ENCODE measurements around the gene SLCO1B3.

The SLCO1B3 gene

DNA sequence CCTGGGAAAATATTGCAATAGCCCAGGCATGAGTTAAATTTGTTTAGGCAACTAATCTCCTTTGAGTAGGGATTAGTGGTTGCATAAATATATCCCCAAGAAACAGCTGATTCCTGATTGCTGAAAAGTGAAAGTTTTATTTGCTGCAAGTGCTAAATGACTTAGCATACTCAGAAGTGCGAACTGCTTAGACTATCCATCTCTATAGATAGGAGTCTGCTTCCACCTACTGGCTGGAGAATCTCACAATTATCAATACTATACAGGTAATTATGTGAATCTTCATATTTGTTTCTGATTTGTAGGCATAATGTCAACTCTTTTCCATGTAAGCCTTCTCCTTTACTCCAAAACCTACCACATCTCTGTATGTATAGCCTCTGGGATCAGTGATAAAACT, 12.0 kb upstream of the SLCO1B3 start:
- no peak overlapping the region for H3K4me3 ChIP-seq (ENCODE audit: low read depth in 1 of 2, low read length in 1 of 2)
- H3K9me3 ChIP-seq = no peaks in the 10 kb centered on the region
- no peak overlapping the region for H3K27ac ChIP-seq
- no peaks in the 10 kb centered on the region for H3K4me1 ChIP-seq (ENCODE audit: control insufficient read depth in 1 of 2, insufficient read depth in 1 of 2, low read depth in 1 of 2, low read length in 1 of 2)
- no peaks in the 10 kb centered on the region for H3K36me3 ChIP-seq
- TF ChIP-seq, protein P1, sequence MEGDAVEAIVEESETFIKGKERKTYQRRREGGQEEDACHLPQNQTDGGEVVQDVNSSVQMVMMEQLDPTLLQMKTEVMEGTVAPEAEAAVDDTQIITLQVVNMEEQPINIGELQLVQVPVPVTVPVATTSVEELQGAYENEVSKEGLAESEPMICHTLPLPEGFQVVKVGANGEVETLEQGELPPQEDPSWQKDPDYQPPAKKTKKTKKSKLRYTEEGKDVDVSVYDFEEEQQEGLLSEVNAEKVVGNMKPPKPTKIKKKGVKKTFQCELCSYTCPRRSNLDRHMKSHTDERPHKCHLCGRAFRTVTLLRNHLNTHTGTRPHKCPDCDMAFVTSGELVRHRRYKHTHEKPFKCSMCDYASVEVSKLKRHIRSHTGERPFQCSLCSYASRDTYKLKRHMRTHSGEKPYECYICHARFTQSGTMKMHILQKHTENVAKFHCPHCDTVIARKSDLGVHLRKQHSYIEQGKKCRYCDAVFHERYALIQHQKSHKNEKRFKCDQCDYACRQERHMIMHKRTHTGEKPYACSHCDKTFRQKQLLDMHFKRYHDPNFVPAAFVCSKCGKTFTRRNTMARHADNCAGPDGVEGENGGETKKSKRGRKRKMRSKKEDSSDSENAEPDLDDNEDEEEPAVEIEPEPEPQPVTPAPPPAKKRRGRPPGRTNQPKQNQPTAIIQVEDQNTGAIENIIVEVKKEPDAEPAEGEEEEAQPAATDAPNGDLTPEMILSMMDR (IDR thresholded peaks at IDR 0.05) = no peak
- H3K27me3 ChIP-seq = no peaks in the 10 kb centered on the region

DNA sequence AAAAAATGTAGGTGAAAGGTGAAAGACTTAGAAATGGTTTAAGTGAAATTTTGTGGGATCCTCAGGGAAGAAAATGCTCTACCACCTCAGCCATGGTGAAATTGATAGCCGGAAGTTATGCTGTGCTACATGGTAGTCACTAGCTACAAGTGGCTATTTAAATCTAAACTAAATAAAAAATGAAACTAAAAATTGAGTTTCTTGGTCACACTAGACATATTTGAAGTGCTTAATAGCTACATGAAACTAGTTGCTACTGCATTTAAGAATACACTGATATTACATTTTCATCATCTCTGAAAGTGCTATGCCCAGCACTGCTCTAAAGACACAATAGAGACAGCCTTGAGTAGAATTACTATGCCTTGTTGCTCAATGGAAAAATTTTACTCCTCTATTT, 10.3 kb upstream of the SLCO1B3 start:
- no peaks in the 10 kb centered on the region for H3K4me1 ChIP-seq (ENCODE audit: control insufficient read depth in 1 of 2, insufficient read depth in 1 of 2, low read depth in 1 of 2, low read length in 1 of 2)
- TF ChIP-seq, protein P1 (IDR thresholded peaks at IDR 0.05) = no peak

DNA sequence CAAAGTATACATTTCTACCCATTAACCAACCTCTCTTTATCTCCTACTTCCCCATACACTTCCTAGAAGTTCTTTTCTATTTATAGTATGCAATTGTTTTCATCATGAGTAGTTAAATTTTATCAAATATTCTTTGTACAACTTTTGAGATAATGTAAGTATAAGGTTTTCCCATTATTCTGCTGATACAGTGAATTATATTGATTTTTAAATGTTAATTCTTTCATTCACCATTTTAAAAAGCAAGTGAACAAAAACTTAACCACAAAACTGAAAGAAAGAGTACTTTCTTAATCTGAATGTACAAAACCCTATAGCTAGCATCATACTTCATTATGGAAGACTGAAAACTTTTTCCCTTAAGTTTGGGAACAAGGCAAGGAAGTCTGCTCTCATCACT, 9.5 kb upstream of the SLCO1B3 start:
- Histone ChIP-seq H3K27me3 (no peaks in the 10 kb centered on the region), H3K4me1 (ENCODE audit: control insufficient read depth in 1 of 2, insufficient read depth in 1 of 2, low read depth in 1 of 2, low read length in 1 of 2) (no peaks in the 10 kb centered on the region), H3K9me3 (no peaks in the 10 kb centered on the region), H3K36me3 (no peaks in the 10 kb centered on the region), H3K27ac (no peak overlapping the region), H3K4me3 (ENCODE audit: low read depth in 1 of 2, low read length in 1 of 2) (no peak overlapping the region)
- TF ChIP-seq, protein P1 (IDR thresholded peaks at IDR 0.05) = no peak

More for the DNA sequence above, 10.3 kb upstream of the SLCO1B3 start:
- Histone ChIP-seq H3K27ac (no peak overlapping the region), H3K36me3 (no peaks in the 10 kb centered on the region), H3K27me3 (no peaks in the 10 kb centered on the region), H3K4me3 (ENCODE audit: low read depth in 1 of 2, low read length in 1 of 2) (no peak overlapping the region), H3K9me3 (no peaks in the 10 kb centered on the region)

DNA sequence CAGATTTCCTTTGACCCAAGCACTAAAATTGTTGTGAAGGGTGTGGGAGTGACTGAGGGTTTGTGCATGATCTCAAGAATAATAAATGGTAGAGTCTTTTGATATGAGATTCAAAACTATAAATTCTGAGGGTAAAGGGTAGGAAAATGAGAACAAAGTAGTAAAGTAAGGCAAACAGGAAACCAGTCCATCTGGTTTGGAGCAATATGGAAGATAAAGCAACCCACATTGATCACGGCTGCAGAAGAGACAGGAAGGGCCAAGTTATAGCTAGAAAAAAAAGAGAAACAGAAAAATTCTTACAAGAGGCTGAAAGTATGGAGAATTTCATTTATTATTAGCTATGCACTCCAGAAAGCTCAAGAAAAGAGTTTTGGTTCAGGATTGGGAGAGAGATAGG, 4.6 kb upstream of the SLCO1B3 start:
- H3K4me3 ChIP-seq (ENCODE audit: low read depth in 1 of 2, low read length in 1 of 2) = no peak overlapping the region
- no peaks in the 10 kb centered on the region for H3K27me3 ChIP-seq
- no peaks in the 10 kb centered on the region for H3K4me1 ChIP-seq (ENCODE audit: control insufficient read depth in 1 of 2, insufficient read depth in 1 of 2, low read depth in 1 of 2, low read length in 1 of 2)
- H3K27ac ChIP-seq = no peak overlapping the region
- TF ChIP-seq, protein P1 (IDR thresholded peaks at IDR 0.05) = no peak
- no peaks in the 10 kb centered on the region for H3K36me3 ChIP-seq
- no peaks in the 10 kb centered on the region for H3K9me3 ChIP-seq

DNA sequence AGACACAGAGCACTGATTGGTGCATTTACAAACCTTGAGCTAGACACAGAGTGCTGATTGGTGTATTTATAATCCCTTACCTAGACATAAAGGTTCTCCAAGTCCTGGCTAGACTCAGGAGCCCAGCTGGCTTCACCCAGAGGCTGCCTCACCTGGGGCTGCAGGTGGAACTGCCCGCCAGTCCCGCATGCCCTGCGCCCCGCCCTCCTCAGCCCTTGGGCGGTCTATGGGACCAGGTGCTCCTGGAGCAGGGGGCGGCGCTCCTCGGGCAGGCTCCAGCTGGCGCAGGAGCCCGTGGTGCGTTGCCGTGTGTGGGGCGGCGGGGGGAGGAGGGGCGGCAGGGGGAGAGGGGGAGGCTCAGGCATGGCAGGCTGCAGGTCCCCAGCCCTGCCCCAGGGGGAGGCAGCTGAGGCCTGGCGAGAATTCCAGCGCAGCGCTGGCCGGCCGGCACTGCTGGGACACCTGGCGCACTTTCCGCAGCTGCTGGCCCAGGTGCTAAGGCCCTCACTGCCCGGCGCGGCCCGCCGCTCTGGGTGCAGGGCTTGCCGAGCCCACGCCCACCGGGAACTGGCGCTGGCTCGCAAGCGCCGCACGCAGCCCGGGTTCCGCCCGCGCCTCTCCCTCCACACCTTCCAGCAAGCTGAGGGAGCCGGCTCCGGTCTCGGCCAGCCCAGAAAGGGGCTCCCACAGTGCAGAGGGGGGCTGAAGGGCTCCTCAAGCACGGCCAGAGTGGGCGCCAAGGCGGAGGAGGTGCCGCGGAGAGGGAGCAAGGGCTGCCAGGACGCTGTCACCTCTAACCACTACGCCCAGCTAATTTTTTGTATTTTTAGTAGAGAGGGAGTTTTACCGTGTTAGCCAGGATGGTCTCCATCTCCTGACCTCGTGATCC, 3.1 kb upstream of the SLCO1B3 start:
- TF ChIP-seq, protein P1 (IDR thresholded peaks at IDR 0.05) = no peak
- H3K4me1 ChIP-seq (ENCODE audit: control insufficient read depth in 1 of 2, insufficient read depth in 1 of 2, low read depth in 1 of 2, low read length in 1 of 2) = no peaks in the 10 kb centered on the region
- H3K27me3 ChIP-seq = no peaks in the 10 kb centered on the region
- H3K27ac ChIP-seq = no peak overlapping the region
- no peaks in the 10 kb centered on the region for H3K9me3 ChIP-seq
- H3K4me3 ChIP-seq (ENCODE audit: low read depth in 1 of 2, low read length in 1 of 2) = no peak overlapping the region
- no peaks in the 10 kb centered on the region for H3K36me3 ChIP-seq

Measured in neutrophil (primary cell).